ENCODE measurements around the gene PPFIA4. TPM values are rescaled to one million over a fixed set of nuclear protein-coding genes. Genes with fewer than 3 reads are reported as not detected.
"Not testable (repeated sequence)": the region's sequence is repeated elsewhere in the genome, so short reads cannot be mapped to it uniquely, and the experiment has no call there.

Gene PPFIA4
- polyA plus RNA-seq, 1 of the 3 experiments (the other 2 are of a cell fraction) = 4.4 TPM

DNA sequence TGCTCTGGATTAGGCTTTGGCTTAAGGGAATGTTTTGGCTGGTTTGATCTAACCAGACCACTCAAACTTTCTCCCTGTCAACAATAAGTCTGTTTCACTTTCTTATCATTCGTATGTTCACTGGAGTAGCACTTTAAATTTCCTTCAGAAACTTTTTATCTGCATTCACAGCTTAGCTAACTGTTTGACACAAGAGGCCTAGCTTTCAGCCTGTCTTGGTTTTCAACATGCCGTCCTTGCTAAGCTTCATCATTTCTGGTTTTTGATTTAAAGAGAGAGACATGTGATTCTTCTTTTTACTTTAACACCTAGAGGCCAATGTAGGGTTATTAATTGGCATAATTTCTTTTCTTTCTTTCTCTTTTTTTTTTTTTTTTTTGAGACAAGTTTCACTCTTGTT lies 44.4 kb upstream of the PPFIA4 start:
- Histone ChIP-seq H3K79me2 (ENCODE audit: insufficient read depth) (no peaks in the 10 kb centered on the region), H3F3A (replicated peaks; ENCODE audit: insufficient read depth) (no peaks in the 10 kb centered on the region), H3K9me2 (no peaks in the 10 kb centered on the region), H3K9me3 (no peaks in the 10 kb centered on the region), H4K20me1 (ENCODE audit: insufficient read depth) (no peaks in the 10 kb centered on the region), H3K4me1 (ENCODE audit: control insufficient read depth in 1 of 2, insufficient read depth in 2 of 2, low read depth in 1 of 2, low read length in 1 of 2) (no peaks in the 10 kb centered on the region), H3K9ac (no peak overlapping the region), H3K4me3 (ENCODE audit: low read depth in 2 of 2, low read length in 1 of 2) (no peak overlapping the region), H3K27ac (ENCODE audit: low read depth in 2 of 2, low read length in 1 of 2) (no peak overlapping the region), H3K27me3 (ENCODE audit: insufficient read depth) (peaks cover 38% of the 10 kb centered on the region; the same call in 1 of the 2 replicates), H3K36me3 (replicated peaks in 1 of 2; ENCODE audit: control insufficient read depth in 1 of 2, insufficient read depth in 2 of 2, low read length in 1 of 2) (no peaks in the 10 kb centered on the region), H2AFZ (ENCODE audit: low read depth) (no peak overlapping the region), H3K4me2 (no peak overlapping the region)
- ChIA-PET CTCF (interaction anchor here (0.6 to 1.0 kb wide), 4 partner anchors 10 to 177 kb away, joined by 3 to 4 read pairs (median 3); no protein-coding TSS in a partner anchor), POLR2A (no interaction called here)
- DNase-seq = no peak
- TF ChIP-seq, protein P1, sequence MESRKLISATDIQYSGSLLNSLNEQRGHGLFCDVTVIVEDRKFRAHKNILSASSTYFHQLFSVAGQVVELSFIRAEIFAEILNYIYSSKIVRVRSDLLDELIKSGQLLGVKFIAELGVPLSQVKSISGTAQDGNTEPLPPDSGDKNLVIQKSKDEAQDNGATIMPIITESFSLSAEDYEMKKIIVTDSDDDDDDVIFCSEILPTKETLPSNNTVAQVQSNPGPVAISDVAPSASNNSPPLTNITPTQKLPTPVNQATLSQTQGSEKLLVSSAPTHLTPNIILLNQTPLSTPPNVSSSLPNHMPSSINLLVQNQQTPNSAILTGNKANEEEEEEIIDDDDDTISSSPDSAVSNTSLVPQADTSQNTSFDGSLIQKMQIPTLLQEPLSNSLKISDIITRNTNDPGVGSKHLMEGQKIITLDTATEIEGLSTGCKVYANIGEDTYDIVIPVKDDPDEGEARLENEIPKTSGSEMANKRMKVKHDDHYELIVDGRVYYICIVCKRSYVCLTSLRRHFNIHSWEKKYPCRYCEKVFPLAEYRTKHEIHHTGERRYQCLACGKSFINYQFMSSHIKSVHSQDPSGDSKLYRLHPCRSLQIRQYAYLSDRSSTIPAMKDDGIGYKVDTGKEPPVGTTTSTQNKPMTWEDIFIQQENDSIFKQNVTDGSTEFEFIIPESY (IDR thresholded peaks at IDR 0.05; ENCODE audit: borderline replicate concordance, low read depth) = no peak
- WGBS (ENCODE audit: low lambda C conversion rate) = 72% methylated on average over 2 of the region's 2 CpGs

DNA sequence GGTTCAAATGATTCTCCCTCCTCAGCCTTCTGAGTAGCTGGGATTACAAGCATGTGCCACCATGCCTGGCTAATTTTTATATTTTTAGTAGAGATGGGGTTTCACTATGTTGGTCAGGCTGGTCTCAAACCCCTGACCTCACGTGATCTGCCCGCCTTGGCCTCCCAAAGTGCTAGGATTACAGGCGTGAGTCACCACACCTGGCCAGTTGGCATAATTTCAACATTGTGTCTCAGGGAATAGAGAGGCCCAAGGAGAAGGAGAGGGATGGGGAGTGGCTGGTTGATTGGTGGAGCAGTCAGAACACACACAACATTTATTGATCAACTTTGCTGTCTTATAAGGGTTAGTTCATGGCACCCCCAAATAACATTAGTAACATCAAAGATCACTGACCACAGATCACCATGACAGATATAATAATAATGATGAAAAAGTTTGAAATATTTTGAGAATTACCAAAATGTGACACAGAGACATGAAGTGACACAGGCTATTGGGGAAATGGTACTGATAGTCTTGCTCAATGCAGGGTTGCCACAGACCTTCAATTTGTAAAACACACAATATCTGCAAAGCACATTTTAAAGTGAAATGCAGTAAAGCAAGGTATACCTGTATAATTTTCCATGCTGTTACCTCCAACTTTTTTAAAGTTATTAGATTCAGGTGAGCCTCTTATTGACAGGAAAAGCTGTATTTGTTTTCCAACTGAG lies 43.4 kb upstream of the PPFIA4 start:
- no peak overlapping the region for H2AFZ ChIP-seq (ENCODE audit: low read depth)
- no peaks in the 10 kb centered on the region for H3F3A ChIP-seq (replicated peaks; ENCODE audit: insufficient read depth)
- POLR2A ChIA-PET = no interaction called here
- no peaks in the 10 kb centered on the region for H3K4me1 ChIP-seq (ENCODE audit: control insufficient read depth in 1 of 2, insufficient read depth in 2 of 2, low read depth in 1 of 2, low read length in 1 of 2)
- no peak overlapping the region for H3K4me3 ChIP-seq (ENCODE audit: low read depth in 2 of 2, low read length in 1 of 2)
- CTCF ChIA-PET = interaction anchor here (0.6 kb wide), 1 partner anchor 133 kb away, joined by 3 read pairs; no protein-coding TSS in a partner anchor
- H3K27me3 ChIP-seq (ENCODE audit: insufficient read depth) = peaks cover 39% of the 10 kb centered on the region
- DNase-seq = no peak
- WGBS (ENCODE audit: low lambda C conversion rate) = 61% methylated on average over 3 of the region's 3 CpGs
- no peak overlapping the region for H3K4me2 ChIP-seq
- no peak overlapping the region for H3K9ac ChIP-seq
- no peak overlapping the region for H3K27ac ChIP-seq (ENCODE audit: low read depth in 2 of 2, low read length in 1 of 2)
- H3K9me3 ChIP-seq = no peaks in the 10 kb centered on the region
- no peaks in the 10 kb centered on the region for H3K9me2 ChIP-seq
- no peaks in the 10 kb centered on the region for H3K36me3 ChIP-seq (replicated peaks in 1 of 2; ENCODE audit: control insufficient read depth in 1 of 2, insufficient read depth in 2 of 2, low read length in 1 of 2)
- TF ChIP-seq GABPA (IDR thresholded peaks at IDR 0.05; ENCODE audit: low read depth) (no peak), TCF12 (IDR thresholded peaks at IDR 0.05) (no peak), MXI1 (IDR thresholded peaks at IDR 0.05; ENCODE audit: low read depth, low read length) (no peak)
- TF ChIP-seq, protein P2, sequence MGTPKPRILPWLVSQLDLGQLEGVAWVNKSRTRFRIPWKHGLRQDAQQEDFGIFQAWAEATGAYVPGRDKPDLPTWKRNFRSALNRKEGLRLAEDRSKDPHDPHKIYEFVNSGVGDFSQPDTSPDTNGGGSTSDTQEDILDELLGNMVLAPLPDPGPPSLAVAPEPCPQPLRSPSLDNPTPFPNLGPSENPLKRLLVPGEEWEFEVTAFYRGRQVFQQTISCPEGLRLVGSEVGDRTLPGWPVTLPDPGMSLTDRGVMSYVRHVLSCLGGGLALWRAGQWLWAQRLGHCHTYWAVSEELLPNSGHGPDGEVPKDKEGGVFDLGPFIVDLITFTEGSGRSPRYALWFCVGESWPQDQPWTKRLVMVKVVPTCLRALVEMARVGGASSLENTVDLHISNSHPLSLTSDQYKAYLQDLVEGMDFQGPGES (IDR thresholded peaks at IDR 0.05; ENCODE audit: low read depth, low read length) = no peak
- TF ChIP-seq, protein P3, sequence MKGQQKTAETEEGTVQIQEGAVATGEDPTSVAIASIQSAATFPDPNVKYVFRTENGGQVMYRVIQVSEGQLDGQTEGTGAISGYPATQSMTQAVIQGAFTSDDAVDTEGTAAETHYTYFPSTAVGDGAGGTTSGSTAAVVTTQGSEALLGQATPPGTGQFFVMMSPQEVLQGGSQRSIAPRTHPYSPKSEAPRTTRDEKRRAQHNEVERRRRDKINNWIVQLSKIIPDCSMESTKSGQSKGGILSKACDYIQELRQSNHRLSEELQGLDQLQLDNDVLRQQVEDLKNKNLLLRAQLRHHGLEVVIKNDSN (IDR thresholded peaks at IDR 0.05; ENCODE audit: borderline replicate concordance, low read depth) = no peak
- no peaks in the 10 kb centered on the region for H3K79me2 ChIP-seq (ENCODE audit: insufficient read depth)
- no peaks in the 10 kb centered on the region for H4K20me1 ChIP-seq (ENCODE audit: insufficient read depth)

DNA sequence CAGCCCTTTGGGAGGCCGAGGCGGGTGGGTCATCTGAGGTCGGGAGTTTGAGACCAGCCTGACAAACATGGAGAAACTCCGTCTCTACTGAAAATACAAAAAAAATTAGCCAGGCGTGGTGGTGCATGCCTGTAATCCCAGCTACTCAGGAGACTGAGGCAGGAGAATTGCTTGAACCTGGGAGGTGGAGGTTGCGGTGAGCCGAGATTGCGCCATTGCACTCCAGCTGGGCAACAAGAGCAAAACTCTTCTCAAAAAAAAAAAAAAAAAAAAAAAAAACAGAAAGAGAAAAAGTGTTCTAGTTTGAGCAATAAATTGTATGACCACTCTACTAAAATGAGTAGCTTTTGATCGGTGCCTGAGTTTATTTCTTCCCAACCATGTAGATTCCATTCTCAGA lies 40.2 kb upstream of the PPFIA4 start:
- H3K4me2 ChIP-seq; H3K4me3 ChIP-seq (ENCODE audit: low read depth in 2 of 2, low read length in 1 of 2); H3K4me1 ChIP-seq (ENCODE audit: control insufficient read depth in 1 of 2, insufficient read depth in 2 of 2, low read depth in 1 of 2, low read length in 1 of 2); H3K27ac ChIP-seq (ENCODE audit: low read depth in 2 of 2, low read length in 1 of 2); H2AFZ ChIP-seq (ENCODE audit: low read depth); H3K79me2 ChIP-seq (ENCODE audit: insufficient read depth); H3K9ac ChIP-seq; H3K9me3 ChIP-seq; H3K36me3 ChIP-seq (replicated peaks in 1 of 2; ENCODE audit: control insufficient read depth in 1 of 2, insufficient read depth in 2 of 2, low read length in 1 of 2); POLR2A ChIA-PET; CTCF ChIA-PET; H3K9me2 ChIP-seq; H4K20me1 ChIP-seq (ENCODE audit: insufficient read depth); H3F3A ChIP-seq (replicated peaks; ENCODE audit: insufficient read depth); DNase-seq: not testable (repeated sequence)
- WGBS (ENCODE audit: low lambda C conversion rate) = 46% methylated on average over 9 of the region's 9 CpGs
- peaks cover 31% of the 10 kb centered on the region for H3K27me3 ChIP-seq (ENCODE audit: insufficient read depth)
